GM10266 (cell line): ENCODE data around the gene CCDC141.

Experiments
- DNase-seq: peaks from one replicate; pipeline ENCODE4 v3.0.0; 2012; ENCODE audit errors: extremely low spot score
- CTCF ChIP-seq: IDR thresholded peaks from 2 replicates; pipeline ENCODE4 v1.5.1; 2012; ENCODE audit warnings: mild to moderate bottlenecking, low read depth; ENCODE audit not compliant: control insufficient read depth, insufficient read depth; ENCODE audit errors: missing control alignments

The CCDC141 gene

GRCh38 chr2:178844701-178845100 is 205.2 kb downstream of the CCDC141 start:
- no peak for DNase-seq
- TF ChIP-seq CTCF: no peak

GRCh38 chr2:178844269-178844668 is 205.7 kb downstream of the CCDC141 start:
- DNase-seq: no peak
- TF ChIP-seq CTCF: no peak

GRCh38 chr2:178843697-178844096 is 206.2 kb downstream of the CCDC141 start:
- no peak for TF ChIP-seq CTCF
- no peak for DNase-seq

- no peak for TF ChIP-seq CTCF
- DNase-seq: no peak
Observed at GRCh38 chr2:178836807-178837206, 213.1 kb downstream of the CCDC141 start.

GRCh38 chr2:178834086-178834485 is 215.9 kb downstream of the CCDC141 start:
- DNase-seq: no peak
- TF ChIP-seq CTCF: no peak

- TF ChIP-seq CTCF: no peak
- no peak for DNase-seq
Observed at GRCh38 chr2:178833382-178833781, 216.6 kb downstream of the CCDC141 start.

- no peak for DNase-seq
- TF ChIP-seq CTCF: no peak
Observed at GRCh38 chr2:178830451-178830850, 219.5 kb downstream of the CCDC141 start.
